ENCODE data around the gene SYNPO2L. TPM values are rescaled to one million over a fixed set of nuclear protein-coding genes. Genes with fewer than 3 reads are reported as not detected.
A peak's percentile ranks its signal among the peaks of the same experiment; 100 is the strongest.
"Not testable (repeated sequence)": the region's sequence is repeated elsewhere in the genome, so short reads cannot be mapped to it uniquely, and the experiment has no call there.

The SYNPO2L gene
- total RNA-seq, 1 experiment from 2014 or later, result 0.16 TPM

DNA sequence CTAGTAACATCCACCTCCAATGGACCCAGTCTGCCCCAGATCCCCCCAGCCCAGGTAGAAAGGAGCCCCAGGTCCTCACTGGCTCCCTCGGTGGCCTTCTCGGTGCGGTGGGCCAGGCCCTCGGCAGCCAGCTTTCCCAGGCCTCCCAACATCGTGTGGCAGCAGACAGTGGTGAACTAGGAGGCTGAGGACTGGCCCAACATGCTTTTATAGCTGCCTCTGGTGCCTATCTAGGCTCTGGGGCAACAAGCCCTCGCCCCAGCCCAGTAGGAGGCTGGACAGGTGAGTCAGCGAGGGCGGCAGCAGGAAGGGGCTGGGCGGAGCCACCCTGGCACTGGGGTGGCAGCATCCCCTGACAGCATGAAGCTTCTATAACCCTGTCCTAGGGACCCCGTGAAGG, 7.8 kb upstream of the SYNPO2L start:
- POLR2A ChIA-PET; intact Hi-C loops (cut with micrococcal nuclease; ENCODE audit: unreplicated experiment); H3K4me3 Mint-ChIP-seq (ENCODE audit: unreplicated experiment); H3K4me3 ChIP-seq (ENCODE audit: low read depth, low read length); H3K9me3 Mint-ChIP-seq (ENCODE audit: unreplicated experiment); H3K4me1 Mint-ChIP-seq (ENCODE audit: low read depth, unreplicated experiment); CTCF ChIA-PET; H3K36me3 ChIP-seq (ENCODE audit: control insufficient read depth, insufficient read depth, low read length); H3K27me3 ChIP-seq (replicated peaks; ENCODE audit: control insufficient read depth, insufficient read depth, low read length); H3K9me3 ChIP-seq; DNase-seq; H3K4me1 ChIP-seq; H3K27ac Mint-ChIP-seq (ENCODE audit: unreplicated experiment); H3K27me3 Mint-ChIP-seq (ENCODE audit: insufficient read depth, unreplicated experiment); BruUV-seq (replicated peaks); H3K36me3 Mint-ChIP-seq (ENCODE audit: insufficient read depth, unreplicated experiment): not testable (repeated sequence)

- BruUV-seq (replicated peaks); DNase-seq; H3K4me3 ChIP-seq (ENCODE audit: low read depth, low read length); H3K9me3 ChIP-seq; H3K27ac Mint-ChIP-seq (ENCODE audit: unreplicated experiment); H3K4me1 Mint-ChIP-seq (ENCODE audit: low read depth, unreplicated experiment); H3K4me1 ChIP-seq; H3K36me3 ChIP-seq (ENCODE audit: control insufficient read depth, insufficient read depth, low read length); POLR2A ChIA-PET; H3K27me3 Mint-ChIP-seq (ENCODE audit: insufficient read depth, unreplicated experiment); H3K36me3 Mint-ChIP-seq (ENCODE audit: insufficient read depth, unreplicated experiment); intact Hi-C loops (cut with micrococcal nuclease; ENCODE audit: unreplicated experiment); H3K27me3 ChIP-seq (replicated peaks; ENCODE audit: control insufficient read depth, insufficient read depth, low read length); H3K9me3 Mint-ChIP-seq (ENCODE audit: unreplicated experiment); H3K4me3 Mint-ChIP-seq (ENCODE audit: unreplicated experiment); CTCF ChIA-PET: not testable (repeated sequence)
Measured at GRCh38 chr10:73662705-73663104, 6.9 kb upstream of the SYNPO2L start.

- no peak for TF ChIP-seq CTCF (IDR thresholded peaks at IDR 0.05; ENCODE audit: insufficient read depth in 1 of 2, low read depth in 1 of 2, low read length in 1 of 2, severe bottlenecking in 1 of 2, unreplicated experiment in 1 of 2)
- H3K27ac Mint-ChIP-seq (ENCODE audit: unreplicated experiment), result no peak overlapping the region
- BruUV-seq (replicated peaks), result no TSS peak
- H3K27me3 Mint-ChIP-seq (ENCODE audit: insufficient read depth, unreplicated experiment), result no peaks in the 10 kb centered on the region
- intact Hi-C loops (cut with micrococcal nuclease; ENCODE audit: unreplicated experiment), result no loop called here
- DNase-seq, result no peak
- Histone ChIP-seq H3K4me3 (ENCODE audit: low read depth, low read length) (no peak overlapping the region), H3K9me3 (no peaks in the 10 kb centered on the region), H3K27me3 (replicated peaks; ENCODE audit: control insufficient read depth, insufficient read depth, low read length) (no peaks in the 10 kb centered on the region), H3K36me3 (ENCODE audit: control insufficient read depth, insufficient read depth, low read length) (no peaks in the 10 kb centered on the region), H3K4me1 (peaks cover 12% of the 10 kb centered on the region)
- ChIA-PET POLR2A (no interaction called here), CTCF (no interaction called here)
- no peak overlapping the region for H3K4me3 Mint-ChIP-seq (ENCODE audit: unreplicated experiment)
- H3K9me3 Mint-ChIP-seq (ENCODE audit: unreplicated experiment), result no peaks in the 10 kb centered on the region
- H3K4me1 Mint-ChIP-seq (ENCODE audit: low read depth, unreplicated experiment), result peaks cover 7% of the 10 kb centered on the region
- no peaks in the 10 kb centered on the region for H3K36me3 Mint-ChIP-seq (ENCODE audit: insufficient read depth, unreplicated experiment)
Measured at GRCh38 chr10:73655257-73655989, 406 bp downstream of the SYNPO2L start.

- POLR2A ChIA-PET, result no interaction called here
Measured at GRCh38 chr10:73653701-73654100, 2.1 kb downstream of the SYNPO2L start.

More at GRCh38 chr10:73653701-73654100, 2.1 kb downstream of the SYNPO2L start:
- TF ChIP-seq CTCF (IDR thresholded peaks at IDR 0.05; ENCODE audit: insufficient read depth in 1 of 2, low read depth in 1 of 2, low read length in 1 of 2, severe bottlenecking in 1 of 2, unreplicated experiment in 1 of 2), result peak; percentile 37 to 43
- no peaks in the 10 kb centered on the region for H3K36me3 ChIP-seq (ENCODE audit: control insufficient read depth, insufficient read depth, low read length)
- no peaks in the 10 kb centered on the region for H3K36me3 Mint-ChIP-seq (ENCODE audit: insufficient read depth, unreplicated experiment)
- H3K4me1 Mint-ChIP-seq (ENCODE audit: low read depth, unreplicated experiment), result peaks cover 17% of the 10 kb centered on the region
- no peak overlapping the region for H3K4me3 Mint-ChIP-seq (ENCODE audit: unreplicated experiment)
- no peaks in the 10 kb centered on the region for H3K9me3 Mint-ChIP-seq (ENCODE audit: unreplicated experiment)
- H3K4me3 ChIP-seq (ENCODE audit: low read depth, low read length), result no peak overlapping the region
- peak; percentile 36 to 43 for DNase-seq
- CTCF ChIA-PET, result interaction anchor here (0.5 kb wide), 1 partner anchor 409 kb away, joined by 3 read pairs; no protein-coding TSS in a partner anchor
- no peaks in the 10 kb centered on the region for H3K9me3 ChIP-seq
- intact Hi-C loops (cut with micrococcal nuclease; ENCODE audit: unreplicated experiment), result no loop called here
- H3K27me3 ChIP-seq (replicated peaks; ENCODE audit: control insufficient read depth, insufficient read depth, low read length), result no peaks in the 10 kb centered on the region
- H3K27ac Mint-ChIP-seq (ENCODE audit: unreplicated experiment), result no peak overlapping the region
- H3K27me3 Mint-ChIP-seq (ENCODE audit: insufficient read depth, unreplicated experiment), result no peaks in the 10 kb centered on the region
- peaks cover 29% of the 10 kb centered on the region for H3K4me1 ChIP-seq
- no TSS peak for BruUV-seq (replicated peaks)
